AG08396 (cell line): Measurements from ENCODE around the gene KLHL42.
"Not testable (repeated sequence)": the region's sequence is repeated elsewhere in the genome, so short reads cannot be mapped to it uniquely, and the experiment has no call there.

Source experiments
- DNase-seq: peaks from one replicate; pipeline ENCODE4 v3.0.0; 2012; ENCODE audit warnings: low spot score, mixed read lengths

Gene KLHL42

GRCh38 chr12:27779920-27780611, at the start of gene KLHL42, which contains the start of gene MANSC4:
Gene KLHL42, plus strand, starts transcription at chr12:27780233. Its CDS starts 98 bp downstream, at chr12:27780331.
Gene MANSC4, minus strand, starts transcription at chr12:27780236. Its CDS starts 8,960 bp downstream, at chr12:27771276.
- peak; percentile 87 for DNase-seq

GRCh38 chr12:27732281-27732680, 47.8 kb upstream of the KLHL42 start:
- DNase-seq: no peak

- DNase-seq: peak; percentile 35
Measured at GRCh38 chr12:27733052-27733656, 46.9 kb upstream of the KLHL42 start.

- DNase-seq: no peak
Measured at GRCh38 chr12:27733791-27734190, 46.2 kb upstream of the KLHL42 start.

GRCh38 chr12:27734321-27734720, 45.7 kb upstream of the KLHL42 start:
- not testable (repeated sequence) for DNase-seq

- no peak for DNase-seq
Measured at GRCh38 chr12:27743601-27744000, 36.4 kb upstream of the KLHL42 start.

GRCh38 chr12:27745734-27746133, 34.3 kb upstream of the KLHL42 start:
- not testable (repeated sequence) for DNase-seq

- peak; percentile 10 for DNase-seq
Measured at GRCh38 chr12:27747111-27747820, 32.8 kb upstream of the KLHL42 start.

- DNase-seq: no peak
Measured at GRCh38 chr12:27751386-27752047, 28.5 kb upstream of the KLHL42 start.

- no peak for DNase-seq
Measured at GRCh38 chr12:27754795-27755194, 25.2 kb upstream of the KLHL42 start.

- DNase-seq: no peak
Measured at GRCh38 chr12:27756670-27757195, 23.3 kb upstream of the KLHL42 start.

- no peak for DNase-seq
Measured at GRCh38 chr12:27762757-27763156, 17.3 kb upstream of the KLHL42 start.

GRCh38 chr12:27766587-27766986, 13.4 kb upstream of the KLHL42 start:
- no peak for DNase-seq

GRCh38 chr12:27769142-27769673, 10.8 kb upstream of the KLHL42 start:
- DNase-seq: no peak

GRCh38 chr12:27771481-27772327, 8.3 kb upstream of the KLHL42 start:
- DNase-seq: no peak

GRCh38 chr12:27772328-27773049, 7.5 kb upstream of the KLHL42 start:
- no peak for DNase-seq

- no peak for DNase-seq
Measured at GRCh38 chr12:27777141-27777540, 2.9 kb upstream of the KLHL42 start.

GRCh38 chr12:27778206-27778605, 1.8 kb upstream of the KLHL42 start:
- no peak for DNase-seq

GRCh38 chr12:27779416-27779919, 565 bp upstream of the KLHL42 start:
- peak; percentile 16 for DNase-seq
